A673 (cell line): ENCODE results near the gene SEMA5B.

Experiments
- CTCF ChIP-seq: fragments of 300-800, 200-600 bp; sonication (generic); conservative IDR thresholded peaks from 2 replicates; pipeline ENCODE4 v1.5.1; 2017; ENCODE audit warnings: low read depth, mild to moderate bottlenecking, antibody characterized with exemption, low read length, moderate library complexity, mixed read lengths
- EZH2 ChIP-seq: fragments of 200-600 bp; sonication (generic); IDR thresholded peaks from 2 replicates; pipeline ENCODE4 v1.6.1; 2017; ENCODE audit warnings: borderline replicate concordance, low read depth, mild to moderate bottlenecking, mixed read lengths, antibody characterized with exemption, low read length; ENCODE audit not compliant: poor library complexity, severe bottlenecking

DNA sequence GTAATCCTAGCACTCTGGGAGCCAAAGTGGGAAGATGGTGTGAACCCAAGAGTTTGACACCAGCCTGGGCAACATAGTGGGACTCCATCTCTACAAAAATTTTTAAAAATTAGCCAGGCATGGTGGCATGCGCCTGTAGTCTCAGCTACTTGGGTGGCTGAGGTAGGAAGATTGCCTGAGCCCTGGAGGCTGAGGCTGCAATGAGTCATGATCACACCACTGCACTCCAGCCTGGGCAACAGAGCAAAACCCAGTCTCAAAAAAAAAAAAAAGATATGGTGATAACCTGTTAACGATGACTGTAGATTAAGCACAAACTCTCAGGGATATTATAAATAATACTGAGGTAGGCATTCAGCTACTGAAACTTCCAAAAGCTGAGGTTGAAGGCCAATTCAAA lies 125.2 kb downstream of the SEMA5B start:
- TF ChIP-seq CTCF, result no peak
- TF ChIP-seq EZH2, result no peak
